ENCODE data around the gene CD1E.
"Not testable (repeated sequence)": the region's sequence is repeated elsewhere in the genome, so short reads cannot be mapped to it uniquely, and the experiment has no call there.

CD1E gene

GRCh38 chr1:158353303-158354075 is at the start of gene CD1E:
Gene CD1E, plus strand, starts transcription at chr1:158353894. Its CDS starts 95 bp downstream, at chr1:158353989.
- DNase-seq (ENCODE audit: low read depth in 2 of 2) = no peak

GRCh38 chr1:158310623-158311022 is 43.1 kb upstream of the CD1E start:
- no peak for DNase-seq (ENCODE audit: low read depth in 2 of 2)

- no peak for DNase-seq (ENCODE audit: low read depth in 2 of 2)
These were observed 42.6 kb upstream of the CD1E start for GRCh38 chr1:158311066-158311465.

GRCh38 chr1:158323866-158324265 is 29.8 kb upstream of the CD1E start:
- DNase-seq (ENCODE audit: low read depth in 2 of 2) = no peak

- no peak for DNase-seq (ENCODE audit: low read depth in 2 of 2)
These were observed 29.3 kb upstream of the CD1E start for GRCh38 chr1:158324395-158324794.

GRCh38 chr1:158327481-158327880 is 26.2 kb upstream of the CD1E start:
- DNase-seq (ENCODE audit: low read depth in 2 of 2) = no peak

GRCh38 chr1:158328426-158328825 is 25.3 kb upstream of the CD1E start:
- DNase-seq (ENCODE audit: low read depth in 2 of 2) = no peak

- DNase-seq (ENCODE audit: low read depth in 2 of 2) = no peak
These were observed 24.4 kb upstream of the CD1E start for GRCh38 chr1:158329300-158329699.

- DNase-seq (ENCODE audit: low read depth in 2 of 2) = no peak
These were observed 24.0 kb upstream of the CD1E start for GRCh38 chr1:158329733-158330132.

GRCh38 chr1:158330391-158331105 is 23.1 kb upstream of the CD1E start:
- no peak for DNase-seq (ENCODE audit: low read depth in 2 of 2)

GRCh38 chr1:158331106-158331425 is 22.6 kb upstream of the CD1E start:
- no peak for DNase-seq (ENCODE audit: low read depth in 2 of 2)

- no peak for DNase-seq (ENCODE audit: low read depth in 2 of 2)
These were observed 22.1 kb upstream of the CD1E start, which contains the start of gene CD1B for GRCh38 chr1:158331481-158332150. Gene CD1B, minus strand, starts transcription at chr1:158331531. Its CDS starts 108 bp downstream, at chr1:158331423.

- no peak for DNase-seq (ENCODE audit: low read depth in 2 of 2)
These were observed 20.1 kb upstream of the CD1E start for GRCh38 chr1:158333405-158334155.

- no peak for DNase-seq (ENCODE audit: low read depth in 2 of 2)
These were observed 19.0 kb upstream of the CD1E start for GRCh38 chr1:158334526-158335212.

GRCh38 chr1:158335213-158335532 is 18.5 kb upstream of the CD1E start:
- DNase-seq (ENCODE audit: low read depth in 2 of 2) = no peak

- DNase-seq (ENCODE audit: low read depth in 2 of 2) = not testable (repeated sequence)
These were observed 17.3 kb upstream of the CD1E start for GRCh38 chr1:158336413-158336812.

- DNase-seq (ENCODE audit: low read depth in 2 of 2) = not testable (repeated sequence)
These were observed 4.7 kb upstream of the CD1E start for GRCh38 chr1:158348946-158349345.

- DNase-seq (ENCODE audit: low read depth in 2 of 2) = no peak
These were observed 561 bp downstream of the CD1E start for GRCh38 chr1:158354255-158354654.

GRCh38 chr1:158355773-158356285 is 2.1 kb downstream of the CD1E start:
- no peak for DNase-seq (ENCODE audit: low read depth in 2 of 2)

- no peak for DNase-seq (ENCODE audit: low read depth in 2 of 2)
These were observed 2.9 kb downstream of the CD1E start for GRCh38 chr1:158356616-158357015.

GRCh38 chr1:158357441-158357840 is 3.7 kb downstream of the CD1E start:
- DNase-seq (ENCODE audit: low read depth in 2 of 2) = no peak

All from stimulated activated CD4-positive, alpha-beta T cell treated with anti-CD3 and anti-CD28 coated beads, Interleukin-12 subunit alpha, Interleukin-12 subunit beta, amount 100 ng/mL, for 24 hours (primary cell).